Activated CD4-positive, alpha-beta T cell treated with anti-CD3 and anti-CD28 coated beads for 48 hours (primary cell): ENCODE measurements around the gene NUP35.
"Not testable (repeated sequence)": the region's sequence is repeated elsewhere in the genome, so short reads cannot be mapped to it uniquely, and the experiment has no call there.

ENCODE experiments used
- DNase-seq: peaks from one replicate; pipeline ENCODE4 v3.0.0-alpha.2; 2020

NUP35 gene

DNA sequence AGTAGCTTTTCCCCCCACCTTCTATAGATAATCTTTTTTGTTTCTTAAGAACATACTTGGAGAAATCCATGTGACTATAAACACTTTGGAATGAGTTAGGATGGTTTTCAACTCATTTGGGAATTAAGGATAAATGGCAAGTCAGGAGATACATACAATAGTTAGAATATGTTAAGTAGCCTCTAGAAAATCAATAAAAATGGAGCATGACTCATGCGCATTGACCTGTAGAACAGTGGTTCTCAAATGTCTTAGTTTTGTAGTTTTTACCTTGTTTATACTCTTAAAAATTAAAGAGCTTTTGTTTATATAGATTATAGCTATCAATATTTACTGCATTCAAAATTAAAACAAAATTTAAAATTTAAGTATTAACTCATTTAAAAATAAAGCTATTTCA is 24.7 kb downstream of the NUP35 start:
- DNase-seq, result no peak

DNA sequence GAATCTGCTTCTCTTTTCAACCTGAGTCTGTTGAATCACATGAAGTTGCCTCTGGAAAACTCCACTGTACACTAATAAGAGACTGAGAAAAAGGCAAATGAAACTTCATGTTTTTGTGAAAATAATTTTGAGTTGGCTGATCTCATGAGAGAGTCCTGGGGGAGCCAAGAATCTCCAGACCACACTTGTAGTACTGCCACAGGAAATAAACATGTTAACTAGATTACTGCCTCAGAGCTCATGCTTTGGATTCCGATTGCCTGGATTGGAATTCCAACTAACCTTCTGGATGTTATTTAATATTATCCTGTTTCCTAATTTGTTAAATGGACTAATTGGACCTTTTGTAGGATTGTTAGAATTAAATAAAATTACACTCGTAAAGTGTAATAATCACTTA is 25.2 kb downstream of the NUP35 start:
- no peak for DNase-seq

DNA sequence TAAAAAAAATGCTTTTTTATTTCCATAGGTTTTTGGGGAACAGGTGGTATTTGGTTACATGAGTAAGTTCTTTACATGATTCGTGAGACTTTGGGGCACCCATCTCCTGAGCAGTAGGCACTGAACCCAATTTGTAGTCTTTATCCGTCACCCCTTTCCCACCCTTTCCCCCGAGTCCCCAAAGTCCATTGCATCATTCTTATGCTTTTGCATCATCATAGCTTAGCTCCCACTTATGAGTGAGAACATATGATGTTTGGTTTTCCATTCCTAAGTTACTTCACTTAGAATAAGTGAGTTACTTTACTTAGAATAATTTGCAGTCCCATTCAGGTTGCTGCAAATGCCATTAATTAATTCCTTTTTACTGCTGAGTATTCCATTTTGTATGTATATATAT is 28.0 kb downstream of the NUP35 start:
- not testable (repeated sequence) for DNase-seq

DNA sequence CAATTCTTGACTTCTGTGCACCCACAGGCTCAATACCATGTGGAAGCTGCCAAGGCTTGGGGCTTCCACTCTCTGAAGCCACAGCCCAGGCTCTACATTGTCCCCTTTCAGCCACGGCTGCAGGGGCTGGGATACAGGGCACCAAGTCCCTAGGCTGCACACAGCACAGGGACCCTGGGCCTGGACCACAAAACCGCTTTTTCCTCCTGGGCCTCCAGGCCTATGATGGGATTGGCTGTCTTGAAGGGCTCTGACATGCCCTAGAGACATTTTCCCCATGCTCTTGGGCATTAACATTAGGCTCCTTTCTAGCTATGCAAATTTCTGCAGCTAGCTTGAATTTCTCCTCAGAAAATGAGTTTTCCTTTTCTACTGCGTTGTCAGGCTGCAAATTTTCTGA is 29.7 kb downstream of the NUP35 start:
- no peak for DNase-seq

DNA sequence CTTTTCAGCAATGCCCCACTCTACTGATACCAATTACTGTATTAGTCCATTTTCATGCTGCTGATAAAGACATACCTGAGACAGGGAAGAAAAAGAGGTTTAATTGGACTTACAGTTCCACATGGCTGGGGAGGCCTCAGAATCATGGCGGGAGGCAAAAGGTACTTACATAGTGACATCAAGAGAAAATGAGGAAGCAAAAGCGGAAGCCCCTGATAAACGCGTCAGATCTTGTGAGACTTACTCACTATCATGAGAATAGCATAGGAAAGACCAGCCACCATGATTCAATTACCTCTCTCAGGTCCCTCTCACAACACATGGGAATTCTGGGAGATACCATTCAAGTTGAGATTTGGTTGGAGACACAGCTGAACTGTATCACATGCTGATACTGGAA is 30.5 kb downstream of the NUP35 start:
- DNase-seq, result not testable (repeated sequence)

DNA sequence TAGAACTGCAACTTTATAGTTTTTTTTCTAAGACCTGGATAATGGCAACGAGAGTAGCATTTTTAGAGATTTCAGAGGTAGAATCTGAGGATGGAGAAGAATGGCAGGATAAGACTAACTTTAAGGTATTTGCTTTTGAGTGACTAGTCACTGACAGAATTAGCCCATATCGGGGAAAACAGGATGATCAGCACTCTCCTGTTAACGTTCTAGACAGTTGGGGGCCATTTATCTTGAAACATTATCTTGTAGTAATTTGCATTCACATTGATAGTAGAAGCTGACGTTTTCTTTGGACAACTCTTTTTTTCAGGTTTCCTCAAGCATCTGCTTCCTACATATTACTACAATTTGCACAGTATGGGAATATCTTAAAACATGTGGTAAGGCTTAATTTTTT is 32.9 kb downstream of the NUP35 start:
- no peak for DNase-seq

DNA sequence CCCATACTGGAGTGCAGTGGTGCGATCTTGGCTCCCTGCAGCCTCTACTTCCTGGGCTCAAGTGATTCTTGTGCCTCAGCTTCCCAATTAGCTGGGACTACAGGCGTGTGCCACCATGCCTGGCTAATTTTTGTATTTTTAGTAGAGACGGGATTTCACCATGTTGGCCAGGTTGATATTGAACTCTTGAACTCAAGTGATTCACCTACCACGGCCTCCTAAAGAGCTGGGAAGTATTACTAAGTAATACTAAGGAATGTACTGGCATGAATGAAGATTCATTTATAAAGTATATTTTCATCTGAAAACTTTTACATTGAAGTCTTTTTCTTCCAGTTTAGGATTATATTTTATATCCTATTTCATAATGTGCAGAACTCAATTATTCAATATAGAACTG is 38.1 kb downstream of the NUP35 start:
- no peak for DNase-seq

DNA sequence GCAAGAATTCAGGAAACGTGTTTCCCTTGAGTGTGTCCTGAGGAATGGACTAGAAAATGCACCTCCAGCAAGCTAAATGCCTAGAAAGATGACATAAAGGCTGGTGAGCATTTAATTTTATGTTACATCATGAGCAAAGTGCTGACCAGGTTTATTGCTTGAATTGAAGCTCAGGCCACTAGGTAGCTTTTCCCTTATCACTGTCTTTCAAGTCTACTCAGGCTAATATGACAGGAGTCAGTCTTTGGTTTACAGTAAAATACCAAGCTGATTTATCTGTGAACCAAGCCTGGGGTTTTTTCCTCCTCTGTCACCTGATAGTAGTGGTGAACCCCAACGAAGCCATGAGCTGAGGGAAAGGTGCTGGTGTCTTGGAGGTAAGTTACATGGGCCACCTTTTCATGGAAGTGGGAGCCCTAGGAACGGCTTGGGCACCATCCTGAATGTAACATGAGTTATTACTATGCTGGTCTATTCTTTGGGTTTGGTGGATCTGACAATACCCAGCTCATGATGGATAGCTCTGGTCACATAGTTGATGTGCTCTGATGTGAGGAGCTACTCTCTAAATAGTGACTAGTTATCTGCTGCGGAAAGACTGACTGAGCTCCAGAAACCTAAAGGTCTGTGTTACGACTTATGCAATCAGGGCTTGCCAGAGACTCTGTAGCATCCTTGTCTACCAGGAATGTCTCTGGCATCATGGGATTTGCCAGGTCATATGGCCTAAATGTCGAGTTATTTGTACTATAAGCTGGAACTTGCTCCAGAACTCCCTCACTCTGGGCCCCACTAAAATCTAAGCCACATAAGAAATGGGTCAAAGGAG is 39.8 kb downstream of the NUP35 start:
- no peak for DNase-seq

DNA sequence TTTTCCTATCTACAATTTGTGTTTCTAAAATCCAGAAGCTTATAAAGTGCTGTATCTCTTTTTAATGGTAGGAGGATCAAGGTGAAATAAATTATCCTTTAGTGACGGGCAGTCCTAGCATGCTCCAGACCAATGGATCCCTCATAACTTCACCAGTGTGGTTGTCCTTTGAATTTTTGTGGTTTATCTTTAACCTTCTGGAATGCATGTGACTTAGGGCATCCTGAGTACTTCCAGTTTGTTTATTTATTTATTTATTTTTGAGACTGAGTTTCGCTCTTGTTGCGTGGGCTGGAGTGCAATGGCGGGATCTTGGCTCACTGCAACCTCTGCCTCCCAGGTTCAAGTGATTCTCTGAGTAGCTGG is 40.4 kb downstream of the NUP35 start:
- no peak for DNase-seq

DNA sequence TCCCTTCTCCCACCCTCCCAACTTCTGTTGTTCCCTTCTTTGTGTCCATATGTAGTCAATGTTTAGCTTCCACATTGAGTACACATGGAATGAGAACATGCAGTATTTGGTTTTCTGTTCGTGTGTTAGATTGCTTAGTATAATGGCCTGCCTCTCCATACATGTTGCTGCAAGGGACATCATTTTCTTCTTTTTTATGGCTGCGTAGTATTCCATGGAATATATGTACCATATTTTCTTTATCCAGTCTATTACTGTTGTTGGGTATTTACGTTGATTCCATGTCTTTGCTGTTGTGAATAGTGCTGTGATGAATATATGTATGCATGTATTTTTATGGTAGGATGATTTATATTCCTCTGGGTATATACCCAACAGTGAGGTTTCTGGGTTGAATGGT is 42.0 kb downstream of the NUP35 start:
- no peak for DNase-seq

DNA sequence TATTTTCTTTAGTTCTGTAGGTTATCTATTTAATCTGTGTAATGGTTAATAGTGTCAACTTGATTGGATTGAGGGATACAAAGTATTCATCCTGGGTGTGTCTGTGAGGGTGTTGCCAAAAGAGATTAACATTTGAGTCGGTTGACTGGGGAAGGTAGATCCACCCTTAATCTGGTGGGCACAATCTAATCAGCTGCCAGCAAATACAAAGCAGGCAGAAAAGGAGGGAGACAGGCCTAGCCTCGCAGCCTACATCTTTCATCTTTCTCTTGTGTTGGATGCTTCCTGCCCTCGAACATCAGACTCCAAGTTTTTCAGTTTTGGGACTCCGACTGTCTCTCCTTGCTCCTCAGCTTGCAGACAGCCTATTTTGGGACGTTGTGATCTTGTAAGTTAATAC is 42.7 kb downstream of the NUP35 start:
- not testable (repeated sequence) for DNase-seq

DNA sequence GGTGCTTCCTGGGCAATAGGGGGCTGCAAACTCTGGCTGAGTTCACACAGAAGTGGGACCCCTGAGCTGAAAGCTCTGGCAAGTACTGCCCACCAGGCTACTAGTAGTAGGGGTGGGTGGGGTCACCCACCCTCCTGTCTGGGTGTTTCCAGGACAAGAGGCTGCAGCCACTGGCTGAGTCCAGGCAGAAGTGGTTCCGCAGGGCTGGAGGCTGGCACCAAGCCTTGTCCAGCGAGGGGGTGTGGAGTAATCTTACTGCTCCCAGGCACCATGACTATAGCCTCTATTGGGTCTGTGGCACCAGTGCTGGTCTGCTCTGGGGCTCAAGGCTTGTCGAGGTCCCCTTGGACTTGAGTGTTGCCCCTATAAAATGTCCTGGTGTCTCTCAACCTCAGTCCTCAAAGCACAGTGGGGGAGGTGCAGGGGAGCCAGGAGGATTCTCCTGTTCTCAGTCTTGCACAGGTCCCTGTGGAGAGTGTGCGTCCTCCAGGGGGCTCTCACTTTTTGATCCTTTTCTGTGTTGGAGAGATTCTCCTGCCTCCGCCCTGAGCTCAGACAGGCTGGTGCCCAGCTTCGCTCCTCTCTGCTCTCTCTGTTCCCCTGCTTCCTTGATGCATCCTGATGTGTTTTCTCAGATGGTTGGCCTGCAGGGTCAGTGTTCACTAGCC is 48.1 kb downstream of the NUP35 start:
- no peak for DNase-seq

DNA sequence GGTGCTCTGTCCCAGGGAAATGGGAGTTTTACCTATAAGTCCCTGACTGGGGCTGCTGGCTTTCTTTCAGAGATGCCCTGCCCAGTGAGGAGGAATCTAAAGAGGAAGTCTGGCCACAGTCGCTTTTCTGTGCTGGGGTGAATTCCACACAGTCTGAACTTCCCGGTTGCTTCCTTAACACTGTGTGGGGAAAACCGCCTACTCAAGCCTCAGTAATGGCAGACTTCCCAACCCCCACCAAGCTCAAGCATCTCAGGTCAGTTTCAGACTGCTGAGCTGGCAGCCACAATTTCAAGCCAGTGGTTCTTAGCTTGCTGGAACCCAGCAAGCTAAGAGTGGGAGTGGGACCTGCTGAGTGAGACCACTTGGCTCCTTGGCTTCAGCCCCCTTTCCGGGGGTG is 54.9 kb downstream of the NUP35 start:
- DNase-seq, result no peak

DNA sequence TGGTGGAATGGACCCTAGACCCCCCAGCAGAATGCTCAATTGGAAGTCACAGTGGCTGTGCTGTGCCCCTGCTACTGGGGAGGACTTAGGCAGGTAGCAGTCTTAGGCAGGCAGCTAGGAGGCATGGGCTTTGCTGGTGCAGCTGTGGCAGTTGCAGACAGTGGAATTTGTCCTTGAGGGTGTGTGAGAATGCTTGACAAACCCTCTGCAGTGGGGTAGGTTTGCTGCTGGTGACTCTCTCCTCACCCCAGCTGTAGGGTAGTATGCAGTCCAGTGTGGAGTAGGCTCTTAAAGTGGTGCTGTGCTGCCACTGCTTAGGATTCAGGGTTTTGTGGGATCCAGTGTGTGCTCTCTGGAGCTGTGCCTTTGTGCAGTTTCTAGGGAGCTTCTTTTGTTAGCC is 61.3 kb downstream of the NUP35 start:
- no peak for DNase-seq

DNA sequence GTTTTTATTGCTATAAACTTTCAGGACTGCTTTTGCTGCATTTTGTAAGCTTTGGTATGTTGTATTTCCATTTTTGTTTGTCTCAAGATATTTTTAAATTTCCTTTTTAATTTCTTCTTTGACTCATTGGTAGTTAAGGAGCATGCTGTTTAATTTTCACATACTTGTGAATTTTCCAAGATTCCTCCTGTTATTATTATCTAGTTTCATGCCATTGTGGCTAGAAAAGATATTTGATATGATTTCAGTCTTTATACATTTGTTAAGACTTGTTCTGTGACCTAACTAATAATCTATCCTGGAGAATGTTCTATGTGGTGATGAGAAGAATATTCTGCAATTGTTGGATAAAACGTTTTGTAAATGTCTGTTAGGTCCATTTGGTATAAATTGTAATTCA is 62.1 kb downstream of the NUP35 start:
- DNase-seq, result no peak

DNA sequence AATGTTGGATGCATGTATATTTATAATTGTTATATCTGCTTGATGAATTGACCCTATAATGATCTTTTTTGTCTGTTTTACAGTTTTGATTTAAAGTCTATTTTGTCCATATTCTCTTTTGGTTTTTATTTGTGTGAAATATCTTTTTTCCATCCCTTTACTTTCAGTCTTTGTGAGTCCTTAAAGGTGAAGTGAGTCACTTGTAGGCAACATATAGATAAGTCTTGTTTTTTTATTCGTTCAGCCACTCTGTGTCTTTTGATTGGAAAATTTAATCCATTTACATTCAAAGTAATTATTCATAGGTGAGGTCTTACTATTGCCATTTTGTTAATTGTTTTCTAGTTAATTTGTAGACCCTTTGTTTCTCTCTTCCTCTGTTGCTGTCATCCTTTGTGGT is 62.5 kb downstream of the NUP35 start:
- no peak for DNase-seq

DNA sequence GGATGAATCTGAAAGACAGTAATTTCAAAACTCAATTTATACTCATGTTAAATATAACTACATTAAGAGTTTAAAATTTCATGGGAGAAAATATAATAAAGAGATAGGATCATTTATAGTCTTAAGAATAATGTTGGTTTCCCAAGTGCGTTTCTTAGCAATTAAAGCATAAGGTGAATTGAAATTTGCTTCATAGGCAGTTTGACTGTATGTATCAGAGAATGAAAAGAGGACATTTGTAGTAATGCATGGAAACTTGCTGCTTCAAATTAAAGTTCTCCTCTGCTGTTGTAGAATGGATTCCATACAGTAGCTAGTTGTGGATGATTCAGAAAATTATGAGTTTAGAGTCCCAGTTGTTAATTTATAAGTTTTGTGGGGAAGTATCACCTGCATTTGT is 68.1 kb downstream of the NUP35 start:
- no peak for DNase-seq

DNA sequence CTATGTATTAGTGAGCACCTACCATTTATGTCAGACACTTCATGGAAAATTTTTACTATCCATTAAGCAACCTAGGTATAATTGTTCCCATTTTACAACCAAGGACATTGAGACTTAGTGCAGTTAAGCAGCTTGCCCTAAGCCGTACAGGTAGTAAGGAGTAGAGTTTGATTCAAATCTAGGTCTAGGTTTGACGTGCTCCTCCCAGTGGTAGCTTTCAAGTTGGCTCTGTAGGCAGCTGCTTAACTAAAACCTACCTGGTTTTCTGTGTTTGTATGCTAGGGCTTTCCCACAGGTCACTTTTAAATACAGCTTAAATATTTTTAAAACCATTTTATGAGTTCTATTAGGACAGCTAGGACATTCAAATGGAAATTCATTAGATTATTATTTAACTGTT is 69.7 kb downstream of the NUP35 start:
- no peak for DNase-seq

DNA sequence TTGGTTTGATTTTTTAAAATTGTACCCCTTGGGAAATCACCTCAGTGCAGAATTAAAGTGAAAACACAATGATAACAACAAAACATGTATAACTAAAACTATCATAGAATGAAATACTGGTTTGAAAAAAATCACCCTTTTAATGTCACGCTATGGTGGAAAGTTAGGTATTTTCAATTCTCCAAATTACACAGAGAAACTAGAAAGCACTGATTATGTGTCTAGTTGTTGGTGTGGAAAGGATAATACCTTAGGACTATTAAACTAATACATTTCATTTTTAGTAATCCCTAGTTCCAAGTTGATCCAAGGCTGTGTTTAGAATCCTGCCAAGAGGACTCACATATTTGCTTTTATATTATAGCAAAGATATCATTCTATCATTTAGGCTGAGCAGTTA is 71.2 kb downstream of the NUP35 start:
- DNase-seq, result no peak

DNA sequence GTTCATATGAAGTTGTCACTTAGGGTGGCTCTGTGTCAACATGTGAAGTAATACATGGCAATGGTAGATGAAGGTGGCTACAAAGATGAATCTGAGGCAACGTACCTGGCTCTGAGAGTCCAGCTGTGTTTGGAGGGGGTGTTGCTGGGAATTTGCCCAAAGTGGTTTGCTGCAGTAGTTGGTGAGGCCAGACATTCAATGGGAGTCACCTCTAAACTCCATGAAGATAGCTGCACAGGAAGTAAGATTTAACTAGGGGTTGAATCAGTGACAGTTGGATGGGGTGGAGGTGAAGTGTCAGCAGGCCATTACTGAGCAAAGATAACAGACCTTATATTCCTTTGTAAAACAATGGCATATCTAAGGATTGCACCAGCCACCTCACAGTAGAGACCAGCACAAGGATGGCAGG is 71.8 kb downstream of the NUP35 start:
- no peak for DNase-seq

DNA sequence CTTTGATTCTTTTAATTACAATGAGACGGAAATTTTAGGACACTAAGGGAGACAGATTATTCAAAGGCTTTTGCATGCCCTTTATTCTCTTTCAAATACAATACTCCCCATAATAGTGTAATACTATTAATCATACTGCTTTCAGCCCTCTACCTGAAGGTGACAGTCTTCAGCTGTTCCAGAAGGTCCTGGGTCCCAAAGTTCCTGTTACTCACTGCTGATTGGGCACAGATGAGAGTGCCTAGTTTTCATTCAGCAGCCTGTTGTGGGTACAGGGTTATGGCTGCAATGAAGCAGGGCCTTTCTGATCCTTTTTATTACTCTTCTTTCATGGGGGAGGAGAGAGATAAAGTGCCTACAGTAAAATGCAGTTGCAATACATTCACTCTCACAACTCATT is 80.2 kb downstream of the NUP35 start:
- no peak for DNase-seq

DNA sequence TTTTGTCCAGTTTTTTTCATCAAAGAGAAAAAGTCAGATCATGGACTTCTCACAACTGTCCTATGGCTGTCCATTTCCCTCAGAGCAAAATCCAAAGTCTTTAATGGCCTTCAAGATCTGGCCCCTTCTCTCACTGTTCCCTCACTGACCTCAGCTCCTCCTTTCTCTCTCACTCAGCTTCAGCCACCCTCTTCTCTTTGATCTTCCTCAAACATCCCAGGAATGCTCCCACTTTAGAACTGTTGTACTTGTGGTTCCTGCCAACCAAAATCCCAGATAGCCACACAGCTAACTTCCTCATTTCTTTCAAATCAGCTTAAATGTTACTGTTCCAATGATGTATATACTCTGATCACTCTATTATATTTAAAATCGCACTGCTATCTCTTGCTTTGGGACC is 82.9 kb downstream of the NUP35 start:
- no peak for DNase-seq

DNA sequence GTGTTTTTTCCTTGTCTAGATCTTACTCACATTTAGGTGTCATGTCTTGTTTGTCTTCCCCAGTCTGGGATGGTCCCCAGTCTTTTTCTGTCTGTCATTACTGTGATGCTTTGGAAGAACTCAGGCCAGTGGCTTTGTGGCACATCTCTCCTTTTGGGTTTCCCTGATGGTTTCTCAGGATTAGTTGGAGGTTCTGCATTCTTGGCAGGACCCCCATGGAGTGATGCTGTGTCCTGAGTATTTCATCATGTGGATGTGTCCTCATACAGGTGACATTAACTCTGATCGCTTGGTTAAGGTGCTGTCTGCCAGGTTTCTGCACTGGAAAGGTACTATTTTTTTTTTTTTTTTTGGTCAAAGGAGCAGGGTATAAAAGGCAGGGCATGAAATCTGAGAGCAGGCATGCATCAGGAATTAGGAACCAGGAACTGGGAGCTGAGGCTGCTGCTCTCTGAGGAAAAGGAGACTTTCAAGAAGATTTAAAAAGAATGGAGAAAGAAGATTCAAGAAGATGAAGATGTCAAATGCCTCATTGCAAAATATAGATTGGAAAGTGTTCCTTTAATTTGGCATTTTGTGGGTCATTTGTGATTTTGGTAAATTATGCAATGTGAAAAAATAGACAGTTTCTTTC is 85.3 kb downstream of the NUP35 start:
- no peak for DNase-seq
